ENCODE results near the gene CTTNBP2NL. TPM values are rescaled to one million over a fixed set of nuclear protein-coding genes. Genes with fewer than 3 reads are reported as not detected.

Gene CTTNBP2NL
- polyA plus RNA-seq, 2 of the 4 experiments (the other 2 are of a cell fraction): 5.8 to 8.7 TPM

GRCh38 chr1:112358798-112359408, 37.1 kb upstream of the CTTNBP2NL start:
- peak; percentile 23 to 36 for DNase-seq (ENCODE audit: low read depth in 1 of 2, low spot score in 1 of 2)
- WGBS (ENCODE audit: missing lambda C conversion rate): 3% methylated on average over 5 of the region's 7 CpGs
- TF ChIP-seq SMC3 (IDR thresholded peaks at IDR 0.05): peak; percentile 43; the same call in 2 of the 3 replicates
- peak; percentile 56 to 58 for TF ChIP-seq RAD21 (conservative IDR thresholded peaks at IDR 0.05 in 1 of 2, IDR thresholded peaks at IDR 0.05 in 1 of 2)
- TF ChIP-seq, protein P1, sequence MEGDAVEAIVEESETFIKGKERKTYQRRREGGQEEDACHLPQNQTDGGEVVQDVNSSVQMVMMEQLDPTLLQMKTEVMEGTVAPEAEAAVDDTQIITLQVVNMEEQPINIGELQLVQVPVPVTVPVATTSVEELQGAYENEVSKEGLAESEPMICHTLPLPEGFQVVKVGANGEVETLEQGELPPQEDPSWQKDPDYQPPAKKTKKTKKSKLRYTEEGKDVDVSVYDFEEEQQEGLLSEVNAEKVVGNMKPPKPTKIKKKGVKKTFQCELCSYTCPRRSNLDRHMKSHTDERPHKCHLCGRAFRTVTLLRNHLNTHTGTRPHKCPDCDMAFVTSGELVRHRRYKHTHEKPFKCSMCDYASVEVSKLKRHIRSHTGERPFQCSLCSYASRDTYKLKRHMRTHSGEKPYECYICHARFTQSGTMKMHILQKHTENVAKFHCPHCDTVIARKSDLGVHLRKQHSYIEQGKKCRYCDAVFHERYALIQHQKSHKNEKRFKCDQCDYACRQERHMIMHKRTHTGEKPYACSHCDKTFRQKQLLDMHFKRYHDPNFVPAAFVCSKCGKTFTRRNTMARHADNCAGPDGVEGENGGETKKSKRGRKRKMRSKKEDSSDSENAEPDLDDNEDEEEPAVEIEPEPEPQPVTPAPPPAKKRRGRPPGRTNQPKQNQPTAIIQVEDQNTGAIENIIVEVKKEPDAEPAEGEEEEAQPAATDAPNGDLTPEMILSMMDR (IDR thresholded peaks at IDR 0.05): peak; percentile 53
- no peak for TF ChIP-seq HOXA7 (CRISPR knock-in tag; IDR thresholded peaks at IDR 0.05)
- no peak overlapping the region for H3K4me3 ChIP-seq
- no peaks in the 10 kb centered on the region for H3K4me1 ChIP-seq
- ATAC-seq: peak; percentile 95 to 97
- no peak for FAIRE-seq
- ChIA-PET CTCF (interaction anchor here (0.6 to 7.1 kb wide), 8 partner anchors 11 to 486 kb away, joined by 3 to 77 read pairs (median 4); no protein-coding TSS in a partner anchor), POLR2A (interaction anchor here (0.6 kb wide), 1 partner anchor 36 kb away, joined by 3 read pairs; no protein-coding TSS in a partner anchor)
- no peak overlapping the region for H3K27ac ChIP-seq
- H3K4me2 ChIP-seq: no peak overlapping the region
- no peaks in the 10 kb centered on the region for H3K9me3 ChIP-seq

DNA sequence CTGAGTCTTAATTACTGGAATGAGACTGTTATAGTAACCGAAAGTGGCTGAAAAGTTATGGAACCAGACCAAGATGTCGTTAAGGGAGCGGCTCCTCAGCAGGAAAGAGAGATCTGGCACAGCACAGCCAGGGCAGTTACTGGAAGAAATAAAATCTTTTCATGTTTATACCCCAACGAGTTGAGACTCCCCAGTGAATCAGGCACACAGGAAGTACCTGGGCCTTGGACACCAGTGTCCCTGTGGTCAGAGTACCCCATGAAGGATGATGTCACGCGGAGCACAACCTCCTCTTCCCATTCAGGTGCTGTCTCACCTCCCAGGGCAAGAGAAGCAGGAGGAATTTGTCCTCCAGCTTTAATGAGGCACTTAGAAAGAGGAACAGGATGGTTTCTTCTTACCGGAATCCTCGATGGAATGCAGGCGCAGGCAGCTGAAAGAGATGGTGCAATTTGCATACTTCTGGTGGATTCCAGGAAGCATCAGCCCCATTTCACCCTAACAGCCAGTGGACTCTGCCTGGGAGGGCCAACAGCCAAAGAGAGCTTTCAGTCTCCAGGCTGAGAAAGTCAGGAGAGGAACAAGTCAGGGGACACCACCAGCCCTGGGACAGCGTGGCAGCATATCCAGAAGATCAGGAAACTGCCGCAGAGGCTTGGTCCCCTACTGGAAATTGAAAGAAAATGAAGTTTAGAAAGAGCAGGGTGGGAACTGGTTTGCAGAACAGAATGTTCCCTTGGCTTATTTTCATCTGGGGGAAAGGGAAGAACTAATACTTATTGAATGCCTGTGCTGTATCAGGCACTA, 35.9 kb upstream of the CTTNBP2NL start:
- POLR2A ChIA-PET: no interaction called here
- FAIRE-seq: no peak

More for the DNA sequence above, 35.9 kb upstream of the CTTNBP2NL start:
- H3K9me3 ChIP-seq: no peaks in the 10 kb centered on the region
- no peak overlapping the region for H3K4me2 ChIP-seq
- ATAC-seq (no peak), DNase-seq (ENCODE audit: low read depth in 1 of 2, low spot score in 1 of 2) (no peak)
- H3K4me3 ChIP-seq: no peak overlapping the region
- CTCF ChIA-PET: interaction anchor here (0.5 to 7.1 kb wide), 4 partner anchors 9 to 106 kb away, joined by 3 to 77 read pairs (median 4); no protein-coding TSS in a partner anchor
- 56% methylated on average over 11 of the region's 11 CpGs for WGBS (ENCODE audit: missing lambda C conversion rate)
- no peaks in the 10 kb centered on the region for H3K4me1 ChIP-seq
- H3K27ac ChIP-seq: no peak overlapping the region
- TF ChIP-seq REST (IDR thresholded peaks at IDR 0.05): no peak
- no peak for TF ChIP-seq SMC3 (IDR thresholded peaks at IDR 0.05)
- no peak for TF ChIP-seq CBX2 (IDR thresholded peaks at IDR 0.05; ENCODE audit: borderline replicate concordance, low read depth)
- TF ChIP-seq, protein P2, sequence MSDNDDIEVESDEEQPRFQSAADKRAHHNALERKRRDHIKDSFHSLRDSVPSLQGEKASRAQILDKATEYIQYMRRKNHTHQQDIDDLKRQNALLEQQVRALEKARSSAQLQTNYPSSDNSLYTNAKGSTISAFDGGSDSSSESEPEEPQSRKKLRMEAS (IDR thresholded peaks at IDR 0.05): no peak
- no peak for TF ChIP-seq ZSCAN20 (CRISPR knock-in tag; IDR thresholded peaks at IDR 0.05)
- TF ChIP-seq TFCP2L1 (CRISPR knock-in tag; IDR thresholded peaks at IDR 0.05): no peak
- TF ChIP-seq MYC (IDR thresholded peaks at IDR 0.05; ENCODE audit: borderline replicate concordance, low read length): no peak
- no peak for TF ChIP-seq RCOR1 (IDR thresholded peaks at IDR 0.05; ENCODE audit: low read depth, low read length)
- no peak for TF ChIP-seq CBX8 (IDR thresholded peaks at IDR 0.05)
- no peak for TF ChIP-seq FOXS1 (CRISPR knock-in tag; IDR thresholded peaks at IDR 0.05)
- TF ChIP-seq FOSL2 (IDR thresholded peaks at IDR 0.05): no peak
- TF ChIP-seq FOSL2 (CRISPR knock-in tag; IDR thresholded peaks at IDR 0.05): no peak
